Ramos (cell line): ENCODE data around the gene ATF6B.

Experiments used
- in situ Hi-C: fragments of 300-500 bp; cut with MboI; formaldehyde crosslinking; loops from one replicate; pipeline ENCODE4 v1.14.3; 2022; ENCODE audit warnings: low sequenced_read_pairs; ENCODE audit not compliant: unreplicated experiment

ATF6B gene

GRCh38 chr6:32127717-32128592 is at the start of gene ATF6B:
ATF6B (minus strand) TSS chr6:32128246; CDS start chr6:32128207, 39 bp downstream.
- in situ Hi-C loops, result no loop called here

GRCh38 chr6:32177183-32177787 is 49.2 kb upstream of the ATF6B start:
- in situ Hi-C loops, result no loop called here

- in situ Hi-C loops, result no loop called here
Measured at GRCh38 chr6:32176476-32177182, 48.6 kb upstream of the ATF6B start.

- in situ Hi-C loops, result no loop called here
Measured at GRCh38 chr6:32175711-32176475, 47.8 kb upstream of the ATF6B start, which contains the start of gene AGPAT1. AGPAT1 (minus strand) TSS chr6:32176084; CDS start chr6:32171496, 4,588 bp downstream.

GRCh38 chr6:32175322-32175710 is 47.3 kb upstream of the ATF6B start:
- in situ Hi-C loops, result no loop called here

GRCh38 chr6:32174416-32174815 is 46.4 kb upstream of the ATF6B start:
- in situ Hi-C loops, result no loop called here

- in situ Hi-C loops, result no loop called here
Measured at GRCh38 chr6:32173051-32173727, 45.1 kb upstream of the ATF6B start.

GRCh38 chr6:32171234-32171633 is 43.2 kb upstream of the ATF6B start:
- in situ Hi-C loops, result no loop called here

- in situ Hi-C loops, result no loop called here
Measured at GRCh38 chr6:32170294-32170693, 42.2 kb upstream of the ATF6B start.

- in situ Hi-C loops, result no loop called here
Measured at GRCh38 chr6:32168807-32169591, 41.0 kb upstream of the ATF6B start.

- in situ Hi-C loops, result no loop called here
Measured at GRCh38 chr6:32168350-32168749, 40.3 kb upstream of the ATF6B start.

GRCh38 chr6:32167761-32168262 is 39.8 kb upstream of the ATF6B start:
- in situ Hi-C loops, result no loop called here

- in situ Hi-C loops, result no loop called here
Measured at GRCh38 chr6:32167154-32167760, 39.2 kb upstream of the ATF6B start.

GRCh38 chr6:32166411-32167061 is 38.5 kb upstream of the ATF6B start:
- in situ Hi-C loops, result no loop called here

GRCh38 chr6:32164295-32164694 is 36.2 kb upstream of the ATF6B start, which contains the start of gene EGFL8:
EGFL8 (plus strand) TSS chr6:32164595; CDS start chr6:32166166, 1,571 bp downstream.
- in situ Hi-C loops, result no loop called here

- in situ Hi-C loops, result no loop called here
Measured at GRCh38 chr6:32163559-32164258, 35.7 kb upstream of the ATF6B start.

GRCh38 chr6:32158052-32158451 is 30.0 kb upstream of the ATF6B start:
- in situ Hi-C loops, result no loop called here
